Measurements from ENCODE around the gene TNNC1. TPM values are rescaled to one million over a fixed set of nuclear protein-coding genes. Genes with fewer than 3 reads are reported as not detected.

TNNC1 gene
- total and polyA plus RNA-seq, 9 of the 15 experiments (the other 6 are each of a cell fraction or from before 2014, with no cell fraction given): 0.08 to 0.85 (median 0.42) TPM; not detected in 4

DNA sequence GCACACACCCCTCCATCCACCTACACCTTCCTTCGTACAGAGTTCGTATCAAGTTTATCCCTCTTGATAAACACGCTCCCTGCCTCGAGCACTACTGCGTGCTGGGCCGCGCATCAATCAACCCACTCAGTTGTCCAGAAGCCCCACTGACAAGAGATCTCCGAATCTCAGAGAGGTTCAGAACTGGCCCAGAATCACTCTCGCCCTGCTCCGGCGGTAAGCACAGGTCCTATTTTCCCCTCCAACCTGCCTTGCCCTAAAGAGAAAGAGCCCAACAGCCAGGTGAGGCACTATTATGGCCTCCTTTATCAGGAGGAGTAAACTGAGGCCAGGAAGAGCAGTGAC, 1.1 kb upstream of the TNNC1 start (continued):
- TF ChIP-seq, protein P1, sequence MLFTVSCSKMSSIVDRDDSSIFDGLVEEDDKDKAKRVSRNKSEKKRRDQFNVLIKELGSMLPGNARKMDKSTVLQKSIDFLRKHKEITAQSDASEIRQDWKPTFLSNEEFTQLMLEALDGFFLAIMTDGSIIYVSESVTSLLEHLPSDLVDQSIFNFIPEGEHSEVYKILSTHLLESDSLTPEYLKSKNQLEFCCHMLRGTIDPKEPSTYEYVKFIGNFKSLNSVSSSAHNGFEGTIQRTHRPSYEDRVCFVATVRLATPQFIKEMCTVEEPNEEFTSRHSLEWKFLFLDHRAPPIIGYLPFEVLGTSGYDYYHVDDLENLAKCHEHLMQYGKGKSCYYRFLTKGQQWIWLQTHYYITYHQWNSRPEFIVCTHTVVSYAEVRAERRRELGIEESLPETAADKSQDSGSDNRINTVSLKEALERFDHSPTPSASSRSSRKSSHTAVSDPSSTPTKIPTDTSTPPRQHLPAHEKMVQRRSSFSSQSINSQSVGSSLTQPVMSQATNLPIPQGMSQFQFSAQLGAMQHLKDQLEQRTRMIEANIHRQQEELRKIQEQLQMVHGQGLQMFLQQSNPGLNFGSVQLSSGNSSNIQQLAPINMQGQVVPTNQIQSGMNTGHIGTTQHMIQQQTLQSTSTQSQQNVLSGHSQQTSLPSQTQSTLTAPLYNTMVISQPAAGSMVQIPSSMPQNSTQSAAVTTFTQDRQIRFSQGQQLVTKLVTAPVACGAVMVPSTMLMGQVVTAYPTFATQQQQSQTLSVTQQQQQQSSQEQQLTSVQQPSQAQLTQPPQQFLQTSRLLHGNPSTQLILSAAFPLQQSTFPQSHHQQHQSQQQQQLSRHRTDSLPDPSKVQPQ (CRISPR knock-in tag; IDR thresholded peaks at IDR 0.05; ENCODE audit: borderline replicate concordance): no peak
- no peak for TF ChIP-seq ZNF280A (IDR thresholded peaks at IDR 0.05; ENCODE audit: low read depth, partially characterized antibody)
- no peak for TF ChIP-seq ATF1 (CRISPR knock-in tag; IDR thresholded peaks at IDR 0.05)
- TF ChIP-seq ATF1 (tag; IDR thresholded peaks at IDR 0.05): peak; percentile 53; the same call in 1 of the 2 replicates
- TF ChIP-seq KLF1 (tag; IDR thresholded peaks at IDR 0.05): no peak
- no peak for TF ChIP-seq CAMTA2 (CRISPR knock-in tag; conservative IDR thresholded peaks at IDR 0.05)
- TF ChIP-seq, protein P2, sequence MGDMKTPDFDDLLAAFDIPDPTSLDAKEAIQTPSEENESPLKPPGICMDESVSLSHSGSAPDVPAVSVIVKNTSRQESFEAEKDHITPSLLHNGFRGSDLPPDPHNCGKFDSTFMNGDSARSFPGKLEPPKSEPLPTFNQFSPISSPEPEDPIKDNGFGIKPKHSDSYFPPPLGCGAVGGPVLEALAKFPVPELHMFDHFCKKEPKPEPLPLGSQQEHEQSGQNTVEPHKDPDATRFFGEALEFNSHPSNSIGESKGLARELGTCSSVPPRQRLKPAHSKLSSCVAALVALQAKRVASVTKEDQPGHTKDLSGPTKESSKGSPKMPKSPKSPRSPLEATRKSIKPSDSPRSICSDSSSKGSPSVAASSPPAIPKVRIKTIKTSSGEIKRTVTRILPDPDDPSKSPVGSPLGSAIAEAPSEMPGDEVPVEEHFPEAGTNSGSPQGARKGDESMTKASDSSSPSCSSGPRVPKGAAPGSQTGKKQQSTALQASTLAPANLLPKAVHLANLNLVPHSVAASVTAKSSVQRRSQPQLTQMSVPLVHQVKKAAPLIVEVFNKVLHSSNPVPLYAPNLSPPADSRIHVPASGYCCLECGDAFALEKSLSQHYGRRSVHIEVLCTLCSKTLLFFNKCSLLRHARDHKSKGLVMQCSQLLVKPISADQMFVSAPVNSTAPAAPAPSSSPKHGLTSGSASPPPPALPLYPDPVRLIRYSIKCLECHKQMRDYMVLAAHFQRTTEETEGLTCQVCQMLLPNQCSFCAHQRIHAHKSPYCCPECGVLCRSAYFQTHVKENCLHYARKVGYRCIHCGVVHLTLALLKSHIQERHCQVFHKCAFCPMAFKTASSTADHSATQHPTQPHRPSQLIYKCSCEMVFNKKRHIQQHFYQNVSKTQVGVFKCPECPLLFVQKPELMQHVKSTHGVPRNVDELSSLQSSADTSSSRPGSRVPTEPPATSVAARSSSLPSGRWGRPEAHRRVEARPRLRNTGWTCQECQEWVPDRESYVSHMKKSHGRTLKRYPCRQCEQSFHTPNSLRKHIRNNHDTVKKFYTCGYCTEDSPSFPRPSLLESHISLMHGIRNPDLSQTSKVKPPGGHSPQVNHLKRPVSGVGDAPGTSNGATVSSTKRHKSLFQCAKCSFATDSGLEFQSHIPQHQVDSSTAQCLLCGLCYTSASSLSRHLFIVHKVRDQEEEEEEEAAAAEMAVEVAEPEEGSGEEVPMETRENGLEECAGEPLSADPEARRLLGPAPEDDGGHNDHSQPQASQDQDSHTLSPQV (IDR thresholded peaks at IDR 0.05): peak; percentile 63
- no peak for TF ChIP-seq ZFPM2 (CRISPR knock-in tag; IDR thresholded peaks at IDR 0.05)
- no peak for TF ChIP-seq EGR1 (conservative IDR thresholded peaks at IDR 0.05)
- no peak for TF ChIP-seq ZKSCAN1 (IDR thresholded peaks at IDR 0.05; ENCODE audit: low read depth, low read length)
- no peak for TF ChIP-seq GTF2B (IDR thresholded peaks at IDR 0.05; ENCODE audit: extremely low read depth, insufficient read length)
- TF ChIP-seq CHD1 (IDR thresholded peaks at IDR 0.05; ENCODE audit: low read length): peak; percentile 36
- TF ChIP-seq U2AF1 (optimal IDR thresholded peaks at IDR 0.05; ENCODE audit: low read depth, low read length): no peak
- TF ChIP-seq PKNOX1 (IDR thresholded peaks at IDR 0.05): no peak

Measured in K562 (cell line).